ENCODE measurements around the gene UBE2D3.

Gene UBE2D3

GRCh38 chr4:102791318-102791835 is 36.0 kb downstream of the UBE2D3 start:
- peaks cover 58% of the 10 kb centered on the region for H3K36me3 Mint-ChIP-seq (ENCODE audit: low read depth)
- no peak overlapping the region for H3K4me3 Mint-ChIP-seq
- peak; percentile 32 for DNase-seq
- H3K4me1 Mint-ChIP-seq (ENCODE audit: low read depth) = peaks cover 62% of the 10 kb centered on the region
- peak overlapping the region; percentile 39 for H3K27ac Mint-ChIP-seq
- H3K27me3 Mint-ChIP-seq = no peaks in the 10 kb centered on the region
- H3K9me3 Mint-ChIP-seq = peaks cover 27% of the 10 kb centered on the region

GRCh38 chr4:102789317-102789717 is 38.0 kb downstream of the UBE2D3 start:
- no peak for DNase-seq
- H3K4me1 Mint-ChIP-seq (ENCODE audit: low read depth) = peaks cover 49% of the 10 kb centered on the region

GRCh38 chr4:102787944-102788343 is 39.4 kb downstream of the UBE2D3 start:
- Mint-ChIP-seq H3K27me3 (no peaks in the 10 kb centered on the region), H3K4me1 (ENCODE audit: low read depth) (peaks cover 44% of the 10 kb centered on the region), H3K9me3 (peaks cover 12% of the 10 kb centered on the region), H3K4me3 (no peak overlapping the region), H3K36me3 (ENCODE audit: low read depth) (peaks cover 23% of the 10 kb centered on the region), H3K27ac (no peak overlapping the region)
- no peak for DNase-seq

More at GRCh38 chr4:102789317-102789717, 38.0 kb downstream of the UBE2D3 start:
- H3K9me3 Mint-ChIP-seq = peaks cover 18% of the 10 kb centered on the region
- no peak overlapping the region for H3K4me3 Mint-ChIP-seq
- H3K27me3 Mint-ChIP-seq = no peaks in the 10 kb centered on the region
- peak overlapping the region; percentile 79 for H3K27ac Mint-ChIP-seq
- H3K36me3 Mint-ChIP-seq (ENCODE audit: low read depth) = peaks cover 37% of the 10 kb centered on the region

GRCh38 chr4:102787096-102787881 is 40.1 kb downstream of the UBE2D3 start:
- no peak for DNase-seq
- H3K4me3 Mint-ChIP-seq = no peak overlapping the region
- H3K36me3 Mint-ChIP-seq (ENCODE audit: low read depth) = peaks cover 17% of the 10 kb centered on the region
- H3K27ac Mint-ChIP-seq = peak overlapping the region; percentile 31
- H3K9me3 Mint-ChIP-seq = peaks cover 8% of the 10 kb centered on the region
- H3K4me1 Mint-ChIP-seq (ENCODE audit: low read depth) = peaks cover 40% of the 10 kb centered on the region
- no peaks in the 10 kb centered on the region for H3K27me3 Mint-ChIP-seq

GRCh38 chr4:102786279-102786678 is 41.1 kb downstream of the UBE2D3 start:
- DNase-seq = no peak
- Mint-ChIP-seq H3K27ac (no peak overlapping the region), H3K4me1 (ENCODE audit: low read depth) (peaks cover 31% of the 10 kb centered on the region), H3K36me3 (ENCODE audit: low read depth) (peaks cover 8% of the 10 kb centered on the region), H3K4me3 (no peak overlapping the region), H3K27me3 (no peaks in the 10 kb centered on the region), H3K9me3 (peaks cover 2% of the 10 kb centered on the region)

GRCh38 chr4:102783006-102783405 is 44.3 kb downstream of the UBE2D3 start:
- Mint-ChIP-seq H3K27me3 (no peaks in the 10 kb centered on the region), H3K4me3 (no peak overlapping the region), H3K27ac (no peak overlapping the region), H3K9me3 (no peaks in the 10 kb centered on the region), H3K4me1 (ENCODE audit: low read depth) (peaks cover 14% of the 10 kb centered on the region), H3K36me3 (ENCODE audit: low read depth) (peaks cover 2% of the 10 kb centered on the region)
- no peak for DNase-seq

GRCh38 chr4:102781570-102781969 is 45.8 kb downstream of the UBE2D3 start:
- no peak for DNase-seq
- Mint-ChIP-seq H3K4me3 (no peak overlapping the region), H3K9me3 (no peaks in the 10 kb centered on the region), H3K27me3 (no peaks in the 10 kb centered on the region), H3K36me3 (ENCODE audit: low read depth) (no peaks in the 10 kb centered on the region), H3K27ac (no peak overlapping the region), H3K4me1 (ENCODE audit: low read depth) (peaks cover 4% of the 10 kb centered on the region)

- H3K4me1 Mint-ChIP-seq (ENCODE audit: low read depth) = peaks cover 4% of the 10 kb centered on the region
- no peak for DNase-seq
- no peak overlapping the region for H3K27ac Mint-ChIP-seq
- no peak overlapping the region for H3K4me3 Mint-ChIP-seq
- H3K9me3 Mint-ChIP-seq = no peaks in the 10 kb centered on the region
- no peaks in the 10 kb centered on the region for H3K27me3 Mint-ChIP-seq
- no peaks in the 10 kb centered on the region for H3K36me3 Mint-ChIP-seq (ENCODE audit: low read depth)
These were observed 46.7 kb downstream of the UBE2D3 start for GRCh38 chr4:102780476-102781144.

GRCh38 chr4:102779204-102779603 is 48.1 kb downstream of the UBE2D3 start:
- Mint-ChIP-seq H3K4me1 (ENCODE audit: low read depth) (peaks cover 4% of the 10 kb centered on the region), H3K9me3 (no peaks in the 10 kb centered on the region), H3K27me3 (no peaks in the 10 kb centered on the region), H3K36me3 (ENCODE audit: low read depth) (no peaks in the 10 kb centered on the region), H3K4me3 (no peak overlapping the region), H3K27ac (no peak overlapping the region)
- no peak for DNase-seq

- H3K9me3 Mint-ChIP-seq = no peaks in the 10 kb centered on the region
- no peaks in the 10 kb centered on the region for H3K36me3 Mint-ChIP-seq (ENCODE audit: low read depth)
- peaks cover 4% of the 10 kb centered on the region for H3K4me1 Mint-ChIP-seq (ENCODE audit: low read depth)
- H3K4me3 Mint-ChIP-seq = no peak overlapping the region
- H3K27me3 Mint-ChIP-seq = no peaks in the 10 kb centered on the region
- no peak for DNase-seq
- H3K27ac Mint-ChIP-seq = no peak overlapping the region
These were observed 48.6 kb downstream of the UBE2D3 start for GRCh38 chr4:102778720-102779119.

GRCh38 chr4:102775805-102776204 is 51.5 kb downstream of the UBE2D3 start:
- Mint-ChIP-seq H3K27ac (no peak overlapping the region), H3K4me3 (no peak overlapping the region), H3K36me3 (ENCODE audit: low read depth) (no peaks in the 10 kb centered on the region), H3K9me3 (no peaks in the 10 kb centered on the region), H3K27me3 (no peaks in the 10 kb centered on the region), H3K4me1 (ENCODE audit: low read depth) (peaks cover 3% of the 10 kb centered on the region)
- no peak for DNase-seq

GRCh38 chr4:102774254-102774653 is 53.1 kb downstream of the UBE2D3 start:
- no peak overlapping the region for H3K27ac Mint-ChIP-seq
- H3K4me1 Mint-ChIP-seq (ENCODE audit: low read depth) = no peaks in the 10 kb centered on the region
- no peaks in the 10 kb centered on the region for H3K9me3 Mint-ChIP-seq
- DNase-seq = no peak
- no peaks in the 10 kb centered on the region for H3K27me3 Mint-ChIP-seq
- H3K36me3 Mint-ChIP-seq (ENCODE audit: low read depth) = no peaks in the 10 kb centered on the region
- no peak overlapping the region for H3K4me3 Mint-ChIP-seq

- Mint-ChIP-seq H3K36me3 (ENCODE audit: low read depth) (no peaks in the 10 kb centered on the region), H3K27ac (no peak overlapping the region)
- no peak for DNase-seq
These were observed 54.5 kb downstream of the UBE2D3 start for GRCh38 chr4:102772738-102773340.

GRCh38 chr4:102764901-102765300 is 62.5 kb downstream of the UBE2D3 start:
- H3K9me3 Mint-ChIP-seq = no peaks in the 10 kb centered on the region

More at GRCh38 chr4:102772738-102773340, 54.5 kb downstream of the UBE2D3 start:
- Mint-ChIP-seq H3K4me1 (ENCODE audit: low read depth) (no peaks in the 10 kb centered on the region), H3K9me3 (no peaks in the 10 kb centered on the region), H3K4me3 (no peak overlapping the region), H3K27me3 (no peaks in the 10 kb centered on the region)

More at GRCh38 chr4:102764901-102765300, 62.5 kb downstream of the UBE2D3 start:
- Mint-ChIP-seq H3K4me3 (no peak overlapping the region), H3K36me3 (ENCODE audit: low read depth) (peaks cover 7% of the 10 kb centered on the region), H3K27me3 (no peaks in the 10 kb centered on the region), H3K4me1 (ENCODE audit: low read depth) (peaks cover 15% of the 10 kb centered on the region), H3K27ac (no peak overlapping the region)
- no peak for DNase-seq
